GM20431 (cell line): ENCODE measurements around the gene TMEM88.

Experiments
- in situ Hi-C: fragments of 300-500 bp; cut with MseI, MboI; formaldehyde crosslinking; loops from one replicate; pipeline ENCODE4 v1.15.0; 2020; ENCODE audit warnings: low sequenced_read_pairs; ENCODE audit not compliant: unreplicated experiment

The TMEM88 gene

GRCh38 chr17:7832431-7832830 lies 22.4 kb upstream of the TMEM88 start:
- in situ Hi-C loops, result no loop called here

- in situ Hi-C loops, result no loop called here
Observed at GRCh38 chr17:7833011-7833794, 21.7 kb upstream of the TMEM88 start.

GRCh38 chr17:7833795-7834541 lies 20.9 kb upstream of the TMEM88 start, which contains the start of gene KDM6B:
KDM6B (plus strand) TSS chr17:7834217; CDS start chr17:7845555, 11,338 bp downstream.
- in situ Hi-C loops, result no loop called here

GRCh38 chr17:7834542-7834956 lies 20.3 kb upstream of the TMEM88 start:
- in situ Hi-C loops, result no loop called here

GRCh38 chr17:7834957-7835813 lies 19.7 kb upstream of the TMEM88 start:
- in situ Hi-C loops, result no loop called here

GRCh38 chr17:7835814-7836595 lies 18.9 kb upstream of the TMEM88 start:
- in situ Hi-C loops, result no loop called here

- in situ Hi-C loops, result no loop called here
Observed at GRCh38 chr17:7836596-7837407, 18.1 kb upstream of the TMEM88 start.

GRCh38 chr17:7837408-7838088 lies 17.3 kb upstream of the TMEM88 start:
- in situ Hi-C loops, result no loop called here

- in situ Hi-C loops, result no loop called here
Observed at GRCh38 chr17:7838090-7839075, 16.5 kb upstream of the TMEM88 start.

GRCh38 chr17:7839190-7839875 lies 15.5 kb upstream of the TMEM88 start:
- in situ Hi-C loops, result no loop called here

GRCh38 chr17:7839876-7840261 lies 15.0 kb upstream of the TMEM88 start:
- in situ Hi-C loops, result no loop called here

- in situ Hi-C loops, result no loop called here
Observed at GRCh38 chr17:7840441-7840840, 14.4 kb upstream of the TMEM88 start.

- in situ Hi-C loops, result no loop called here
Observed at GRCh38 chr17:7840875-7841274, 14.0 kb upstream of the TMEM88 start.

GRCh38 chr17:7841396-7841914 lies 13.4 kb upstream of the TMEM88 start:
- in situ Hi-C loops, result no loop called here

GRCh38 chr17:7841915-7842379 lies 12.9 kb upstream of the TMEM88 start:
- in situ Hi-C loops, result no loop called here
